ENCODE results near the gene EFNB2. TPM values are rescaled to one million over a fixed set of nuclear protein-coding genes. Genes with fewer than 3 reads are reported as not detected.

The EFNB2 gene
- total RNA-seq, 1 experiment from 2014 or later = 68.0 TPM

DNA sequence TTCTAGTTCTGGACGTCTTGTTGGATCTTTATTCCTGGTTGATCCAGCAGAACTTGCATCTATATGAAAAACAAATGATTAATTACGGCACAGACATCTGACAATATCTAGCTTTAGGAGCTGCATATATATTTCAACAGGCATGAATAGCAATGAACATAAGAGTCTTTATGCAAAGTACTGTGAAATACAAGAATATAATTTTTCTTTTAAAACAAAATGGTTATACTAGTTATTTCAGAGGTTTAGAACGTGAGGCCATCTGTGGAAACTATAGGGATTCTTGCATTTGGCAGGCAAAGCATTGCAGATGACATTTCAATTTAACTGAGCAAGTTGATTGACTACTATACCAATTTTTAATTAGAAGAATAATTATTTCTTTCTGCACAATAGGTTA, 40.5 kb downstream of the EFNB2 start:
- Mint-ChIP-seq H3K4me3 (ENCODE audit: unreplicated experiment) (no peak overlapping the region), H3K4me1 (ENCODE audit: low read depth, unreplicated experiment) (peaks cover 31% of the 10 kb centered on the region), H3K36me3 (ENCODE audit: insufficient read depth, unreplicated experiment) (peaks cover 92% of the 10 kb centered on the region), H3K9me3 (ENCODE audit: unreplicated experiment) (no peaks in the 10 kb centered on the region), H3K27me3 (ENCODE audit: insufficient read depth, unreplicated experiment) (no peaks in the 10 kb centered on the region), H3K27ac (ENCODE audit: unreplicated experiment) (no peak overlapping the region)
- ChIA-PET POLR2A (no interaction called here), CTCF (no interaction called here)
- DNase-seq = no peak
- intact Hi-C loops (cut with micrococcal nuclease; ENCODE audit: unreplicated experiment) = no loop called here
- TF ChIP-seq, protein P1, sequence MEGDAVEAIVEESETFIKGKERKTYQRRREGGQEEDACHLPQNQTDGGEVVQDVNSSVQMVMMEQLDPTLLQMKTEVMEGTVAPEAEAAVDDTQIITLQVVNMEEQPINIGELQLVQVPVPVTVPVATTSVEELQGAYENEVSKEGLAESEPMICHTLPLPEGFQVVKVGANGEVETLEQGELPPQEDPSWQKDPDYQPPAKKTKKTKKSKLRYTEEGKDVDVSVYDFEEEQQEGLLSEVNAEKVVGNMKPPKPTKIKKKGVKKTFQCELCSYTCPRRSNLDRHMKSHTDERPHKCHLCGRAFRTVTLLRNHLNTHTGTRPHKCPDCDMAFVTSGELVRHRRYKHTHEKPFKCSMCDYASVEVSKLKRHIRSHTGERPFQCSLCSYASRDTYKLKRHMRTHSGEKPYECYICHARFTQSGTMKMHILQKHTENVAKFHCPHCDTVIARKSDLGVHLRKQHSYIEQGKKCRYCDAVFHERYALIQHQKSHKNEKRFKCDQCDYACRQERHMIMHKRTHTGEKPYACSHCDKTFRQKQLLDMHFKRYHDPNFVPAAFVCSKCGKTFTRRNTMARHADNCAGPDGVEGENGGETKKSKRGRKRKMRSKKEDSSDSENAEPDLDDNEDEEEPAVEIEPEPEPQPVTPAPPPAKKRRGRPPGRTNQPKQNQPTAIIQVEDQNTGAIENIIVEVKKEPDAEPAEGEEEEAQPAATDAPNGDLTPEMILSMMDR (IDR thresholded peaks at IDR 0.05; ENCODE audit: insufficient read depth in 1 of 2, low read depth in 1 of 2, low read length in 1 of 2, severe bottlenecking in 1 of 2, unreplicated experiment in 1 of 2) = no peak
- BruUV-seq (replicated peaks) = no TSS peak
- Histone ChIP-seq H3K9me3 (no peaks in the 10 kb centered on the region), H3K36me3 (ENCODE audit: control insufficient read depth, insufficient read depth, low read length) (peaks cover 3% of the 10 kb centered on the region; the same call in 1 of the 2 replicates), H3K4me1 (no peaks in the 10 kb centered on the region), H3K27me3 (replicated peaks; ENCODE audit: control insufficient read depth, insufficient read depth, low read length) (no peaks in the 10 kb centered on the region), H3K4me3 (ENCODE audit: low read depth, low read length) (no peak overlapping the region)

DNA sequence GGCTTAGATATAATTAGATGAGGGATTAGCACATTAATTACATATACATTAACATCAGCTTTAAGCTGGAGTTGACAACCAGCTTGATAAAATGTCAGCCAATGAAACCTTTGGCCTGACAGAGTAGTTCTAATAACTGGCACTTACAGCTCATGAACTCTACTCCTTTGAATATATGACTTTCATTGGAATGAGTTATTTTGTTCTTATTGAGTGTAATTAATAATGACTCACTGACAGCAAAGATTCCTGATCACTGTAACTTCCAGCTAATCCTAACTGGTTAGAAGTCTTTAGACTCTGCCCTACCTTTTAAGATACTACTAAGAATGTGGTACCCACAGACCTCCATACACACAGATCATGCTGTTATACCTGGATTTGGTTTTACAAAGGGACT, 41.0 kb downstream of the EFNB2 start:
- Histone ChIP-seq H3K4me1 (0 out of 2 replicates have a peak, but pooled peaks cover under 1% of the 10 kb centered on the region), H3K4me3 (ENCODE audit: low read depth, low read length) (no peak overlapping the region), H3K9me3 (no peaks in the 10 kb centered on the region), H3K27me3 (replicated peaks; ENCODE audit: control insufficient read depth, insufficient read depth, low read length) (no peaks in the 10 kb centered on the region), H3K36me3 (ENCODE audit: control insufficient read depth, insufficient read depth, low read length) (peaks cover 3% of the 10 kb centered on the region; the same call in 1 of the 2 replicates)
- H3K27ac Mint-ChIP-seq (ENCODE audit: unreplicated experiment) = no peak overlapping the region
- TF ChIP-seq, protein P1 (IDR thresholded peaks at IDR 0.05; ENCODE audit: insufficient read depth in 1 of 2, low read depth in 1 of 2, low read length in 1 of 2, severe bottlenecking in 1 of 2, unreplicated experiment in 1 of 2) = no peak
- CTCF ChIA-PET = no interaction called here
- H3K9me3 Mint-ChIP-seq (ENCODE audit: unreplicated experiment) = no peaks in the 10 kb centered on the region
- peaks cover 92% of the 10 kb centered on the region for H3K36me3 Mint-ChIP-seq (ENCODE audit: insufficient read depth, unreplicated experiment)
- BruUV-seq (replicated peaks) = no TSS peak
- intact Hi-C loops (cut with micrococcal nuclease; ENCODE audit: unreplicated experiment) = no loop called here
- no peaks in the 10 kb centered on the region for H3K27me3 Mint-ChIP-seq (ENCODE audit: insufficient read depth, unreplicated experiment)
- POLR2A ChIA-PET = no interaction called here
- H3K4me1 Mint-ChIP-seq (ENCODE audit: low read depth, unreplicated experiment) = peaks cover 32% of the 10 kb centered on the region
- H3K4me3 Mint-ChIP-seq (ENCODE audit: unreplicated experiment) = no peak overlapping the region
- DNase-seq = no peak

DNA sequence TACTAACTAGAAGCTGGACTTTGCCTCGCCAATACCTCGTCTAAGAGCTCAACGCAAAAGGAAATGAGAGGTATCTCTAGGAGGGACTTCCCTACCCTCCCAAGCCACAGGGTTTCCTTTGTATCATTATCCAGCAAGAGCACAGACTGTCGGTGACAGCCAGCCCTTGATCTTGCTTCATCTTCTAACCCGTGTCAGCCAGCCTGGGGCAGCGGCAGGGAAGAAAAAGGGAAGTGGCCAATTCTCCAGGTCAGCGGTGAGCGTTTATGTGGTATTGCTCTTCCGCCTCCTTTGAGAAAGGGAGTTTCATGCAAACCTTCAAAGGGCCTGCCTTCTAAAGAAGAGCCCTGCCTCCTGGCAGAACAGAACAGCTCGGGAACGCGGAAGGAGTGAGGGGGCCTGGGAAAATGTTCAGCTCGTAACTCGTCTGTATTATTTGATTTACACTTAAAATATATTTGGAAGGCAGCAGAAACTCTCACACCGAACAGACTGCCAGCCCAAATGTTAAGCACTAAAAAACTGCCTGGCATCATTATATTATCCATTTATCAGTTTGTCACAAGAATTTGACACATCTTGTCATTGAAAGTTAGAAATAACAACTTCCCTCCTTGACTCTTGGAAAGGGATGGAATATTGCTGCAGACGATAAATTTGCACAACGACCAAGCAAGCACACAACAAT, 41.8 kb downstream of the EFNB2 start:
- CTCF ChIA-PET = no interaction called here
- TF ChIP-seq, protein P1 (IDR thresholded peaks at IDR 0.05; ENCODE audit: insufficient read depth in 1 of 2, low read depth in 1 of 2, low read length in 1 of 2, severe bottlenecking in 1 of 2, unreplicated experiment in 1 of 2) = no peak
- peaks cover 4% of the 10 kb centered on the region; the same call in 1 of the 2 replicates for H3K4me1 ChIP-seq

More for the DNA sequence above, 41.8 kb downstream of the EFNB2 start:
- intact Hi-C loops (cut with micrococcal nuclease; ENCODE audit: unreplicated experiment) = no loop called here
- no peak for DNase-seq
- Mint-ChIP-seq H3K9me3 (ENCODE audit: unreplicated experiment) (no peaks in the 10 kb centered on the region), H3K4me3 (ENCODE audit: unreplicated experiment) (no peak overlapping the region), H3K27me3 (ENCODE audit: insufficient read depth, unreplicated experiment) (no peaks in the 10 kb centered on the region), H3K36me3 (ENCODE audit: insufficient read depth, unreplicated experiment) (peaks cover 93% of the 10 kb centered on the region), H3K27ac (ENCODE audit: unreplicated experiment) (no peak overlapping the region), H3K4me1 (ENCODE audit: low read depth, unreplicated experiment) (peaks cover 36% of the 10 kb centered on the region)
- POLR2A ChIA-PET = no interaction called here
- BruUV-seq (replicated peaks) = no TSS peak
- Histone ChIP-seq H3K9me3 (no peaks in the 10 kb centered on the region), H3K27me3 (replicated peaks; ENCODE audit: control insufficient read depth, insufficient read depth, low read length) (no peaks in the 10 kb centered on the region), H3K36me3 (ENCODE audit: control insufficient read depth, insufficient read depth, low read length) (peaks cover 3% of the 10 kb centered on the region; the same call in 1 of the 2 replicates), H3K4me3 (ENCODE audit: low read depth, low read length) (no peak overlapping the region)

Measured in Caco-2 (cell line).